NCI-H460 (cell line): ENCODE data around the gene SLIRP. TPM values are rescaled to one million over a fixed set of nuclear protein-coding genes. Genes with fewer than 3 reads are reported as not detected.
"Not testable (repeated sequence)": the region's sequence is repeated elsewhere in the genome, so short reads cannot be mapped to it uniquely, and the experiment has no call there.

Experiments used
- DNase-seq: peaks from one replicate; pipeline ENCODE4 v3.0.0-alpha.2; 2016; ENCODE audit warnings: low read depth; ENCODE audit errors: extremely low read depth
- total RNA-seq: library from RNA; depleted of rRNA; stranded (reverse); fragments of >200 nt; shearing (Covaris generic); gene quantifications from 2 replicates; pipeline ENCODE4 v1.2.3, GENCODE V29; 2014; rRNA removed

The SLIRP gene
- total RNA-seq, 1 experiment from 2014 or later, result 671 TPM

DNA sequence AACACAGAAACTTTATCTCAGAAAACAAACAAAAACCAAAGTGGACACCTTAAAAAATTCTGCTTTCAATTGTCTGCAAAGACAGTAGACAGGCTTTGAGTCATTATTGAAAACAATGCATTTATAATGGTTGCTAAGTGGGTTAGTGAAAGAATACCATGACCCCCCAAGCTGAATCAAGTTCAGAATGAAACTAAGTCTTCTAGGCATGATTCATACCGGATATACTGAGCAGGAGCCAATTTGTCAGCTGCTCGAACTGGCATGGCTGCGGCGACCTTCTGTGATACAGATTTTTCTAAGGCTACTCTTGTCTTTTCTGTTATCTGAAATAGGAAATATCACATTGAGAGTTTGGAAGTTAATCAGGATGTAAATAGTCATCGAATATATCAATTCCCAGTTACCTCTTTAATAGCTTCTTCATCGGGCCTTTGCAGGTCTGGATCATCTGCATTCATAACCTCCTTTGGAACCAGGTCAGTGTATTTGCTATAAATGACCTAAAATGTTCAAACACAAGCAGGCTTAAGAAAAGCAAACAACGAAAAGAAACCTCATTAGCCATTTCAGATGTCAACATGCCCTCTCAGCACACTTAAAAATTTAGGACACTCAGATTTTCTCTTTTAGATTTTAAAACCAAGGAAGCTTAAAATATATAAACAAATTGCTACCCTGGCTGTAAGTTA is 30.8 kb downstream of the SLIRP start:
- DNase-seq, result no peak

DNA sequence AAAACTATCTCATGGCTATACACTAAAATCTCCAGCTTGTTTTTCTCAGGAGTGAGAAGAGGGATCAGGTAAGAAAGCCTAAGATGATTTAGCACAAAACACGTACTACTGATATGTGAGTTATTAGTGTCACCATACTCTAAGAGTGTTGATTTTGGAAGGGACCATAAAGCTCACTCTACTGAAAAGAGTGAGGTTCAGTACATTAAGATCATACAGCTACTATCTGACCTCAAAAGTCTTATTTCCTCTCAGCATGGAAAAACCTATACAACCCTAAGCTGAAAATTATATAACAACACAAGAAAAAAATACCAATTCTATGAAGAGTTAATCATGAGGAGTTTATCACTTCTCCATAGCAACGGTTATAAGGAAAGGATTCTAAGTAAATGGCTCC is 33.5 kb downstream of the SLIRP start:
- no peak for DNase-seq

- no peak for DNase-seq
Observed at GRCh38 chr14:77746064-77746702, 38.3 kb downstream of the SLIRP start.

GRCh38 chr14:77747425-77747824 is 39.5 kb downstream of the SLIRP start:
- not testable (repeated sequence) for DNase-seq

DNA sequence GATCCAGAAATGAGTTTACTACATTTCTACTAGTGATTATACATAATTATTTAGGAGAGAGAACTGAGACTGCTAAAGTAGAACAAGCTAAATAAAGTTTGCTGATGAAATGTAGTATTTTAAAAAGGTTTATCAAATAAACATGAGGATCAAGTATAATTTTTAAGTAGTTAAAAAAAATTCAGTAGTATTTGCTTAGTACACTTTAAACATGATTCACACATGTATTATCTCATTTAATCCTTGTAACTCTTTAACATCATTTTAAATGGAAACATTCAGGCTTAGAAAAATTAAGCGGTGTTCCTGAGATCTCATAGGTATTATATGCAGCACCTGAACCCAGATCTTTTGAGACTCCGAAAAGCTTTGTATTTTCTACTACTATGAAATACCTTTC is 44.4 kb downstream of the SLIRP start:
- DNase-seq, result no peak

DNA sequence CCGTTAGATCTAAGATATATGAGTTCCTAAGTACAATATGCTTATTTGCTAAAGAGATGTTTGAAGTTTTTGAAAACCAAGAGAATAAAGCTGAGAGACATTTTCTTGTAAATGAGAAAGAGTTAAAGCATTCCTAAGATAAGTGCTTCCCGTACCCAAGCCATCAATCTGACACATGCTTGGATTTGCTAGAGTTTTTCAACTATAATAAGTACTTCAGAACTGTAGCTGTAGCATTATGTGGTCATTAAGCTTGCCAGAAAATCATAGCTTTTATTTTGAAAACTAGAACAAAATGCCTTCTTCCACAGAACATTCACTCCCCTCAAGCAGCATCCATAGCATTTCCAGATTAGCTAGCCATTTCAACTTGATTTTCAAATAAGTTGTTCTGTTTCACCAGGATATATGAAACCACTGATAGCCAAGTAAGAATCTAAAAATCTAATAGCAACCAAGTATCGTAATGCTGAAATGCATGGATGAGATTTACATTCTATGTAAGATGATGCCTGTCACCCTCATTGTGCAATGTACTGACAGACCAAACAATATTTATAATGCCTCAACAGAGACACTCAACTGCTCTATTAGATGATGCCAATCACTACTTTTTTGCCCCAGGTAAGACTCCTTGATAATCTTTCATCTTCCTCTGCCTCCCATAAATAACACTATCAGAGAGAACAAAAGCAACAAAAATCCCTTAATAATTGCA is 45.1 kb downstream of the SLIRP start:
- no peak for DNase-seq

GRCh38 chr14:77760381-77761204 is 52.7 kb downstream of the SLIRP start, which contains the start of gene SNW1:
Gene SNW1, minus strand, starts transcription at chr14:77761156. Its CDS starts 29 bp downstream, at chr14:77761127.
- DNase-seq, result peak; percentile 91

DNA sequence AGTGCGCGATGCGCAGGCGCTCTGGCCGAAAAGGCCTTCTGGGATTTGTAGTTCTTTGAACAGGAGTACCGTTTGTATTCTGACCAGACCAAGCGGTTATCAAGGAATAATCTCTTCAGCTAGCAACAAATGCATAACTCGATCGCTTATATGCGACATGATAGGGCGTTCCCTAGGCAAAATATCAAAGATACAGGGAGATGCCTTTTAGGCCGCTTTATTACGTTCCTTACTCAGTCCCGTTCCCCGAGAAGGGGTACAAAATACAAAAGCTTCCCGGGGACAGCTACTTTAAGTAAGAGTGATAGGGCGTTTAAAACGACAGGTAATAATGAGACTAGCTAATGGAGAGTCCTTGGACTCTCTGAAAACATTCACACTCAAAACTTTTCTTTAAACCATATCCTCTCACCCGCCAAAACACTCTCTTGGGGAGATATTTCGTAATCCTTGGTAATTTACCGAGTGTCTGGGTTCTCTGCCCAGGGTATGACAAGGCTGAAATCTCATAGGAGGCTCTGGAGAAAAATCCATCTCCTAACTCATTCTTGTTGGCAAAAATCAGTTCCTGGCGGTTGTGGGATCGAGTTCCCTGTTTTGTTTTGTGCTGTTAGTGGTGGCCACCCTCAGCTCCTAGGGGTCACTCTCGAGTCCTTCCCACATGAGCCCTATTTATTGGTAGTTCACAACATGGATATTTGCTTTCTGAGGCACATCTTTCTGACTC is 53.5 kb downstream of the SLIRP start:
- peak; percentile 33 for DNase-seq

DNA sequence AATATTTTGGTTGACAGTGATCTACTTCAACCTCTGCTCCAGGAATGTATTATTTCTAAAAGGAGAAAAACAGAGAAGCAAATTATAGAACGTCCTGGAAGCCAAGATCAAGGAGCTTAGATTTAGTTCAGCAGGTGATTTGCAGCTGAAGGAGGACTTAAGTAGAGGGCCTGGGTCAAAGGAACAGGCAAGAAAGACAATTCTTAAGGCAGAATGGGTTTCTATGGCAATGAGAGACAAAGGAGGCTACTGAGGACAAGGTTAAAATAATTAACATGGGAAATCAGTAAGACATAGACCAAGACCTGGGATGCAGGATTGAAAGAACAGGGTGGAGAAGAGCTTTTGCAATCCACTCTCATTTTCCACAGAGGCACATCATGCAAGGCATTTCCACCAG is 55.4 kb downstream of the SLIRP start:
- DNase-seq, result no peak

DNA sequence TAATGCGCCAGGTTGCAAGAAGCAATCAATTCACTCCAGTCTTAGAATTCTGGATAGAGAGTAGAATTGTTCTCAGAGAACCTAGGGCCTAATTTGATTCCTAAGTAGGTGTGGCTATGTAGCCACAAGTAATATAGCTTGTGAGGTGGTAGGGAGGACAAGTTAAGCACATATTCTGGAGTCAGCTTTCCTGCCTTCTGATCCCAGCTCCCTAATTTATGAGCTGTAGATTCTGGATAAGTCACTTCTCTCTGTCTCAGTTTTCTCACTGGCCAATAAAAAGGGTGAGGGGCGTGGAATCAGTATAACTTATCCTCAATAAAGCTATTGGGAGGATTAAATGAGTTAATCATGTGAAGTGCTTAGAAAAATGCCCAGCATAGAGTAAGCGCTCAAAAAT is 56.1 kb downstream of the SLIRP start:
- DNase-seq, result no peak

Other genes with a start within 250 kb of the SLIRP start
- 0.17 and 0.29 TPM in 2 replicates for gene ISM2, start 209.3 kb upstream of the SLIRP start, total RNA-seq
- 9.6 and 11.6 TPM in 2 replicates for gene SPTLC2, start 91.5 kb upstream of the SLIRP start, total RNA-seq
- gene ALKBH1, start 80 bp upstream of the SLIRP start, total RNA-seq, result 20.4 and 20.8 TPM in 2 replicates
- 104 and 115 TPM in 2 replicates for gene SNW1, start 53.1 kb downstream of the SLIRP start, total RNA-seq
- 4.2 and 6.7 TPM in 2 replicates for gene ADCK1, start 92.0 kb downstream of the SLIRP start, total RNA-seq